ENCODE measurements around the gene RNF123. TPM values are rescaled to one million over a fixed set of nuclear protein-coding genes. Genes with fewer than 3 reads are reported as not detected.

Gene RNF123
- total RNA-seq, 1 experiment from 2014 or later: 46.7 TPM

- TF ChIP-seq CTCF (conservative IDR thresholded peaks at IDR 0.05) (no peak), EZH2 (IDR thresholded peaks at IDR 0.05; ENCODE audit: low read depth) (no peak)
- H3K4me2 ChIP-seq: no peak overlapping the region
- H2AFZ ChIP-seq: no peak overlapping the region
- H3F3A ChIP-seq (ENCODE audit: insufficient read depth, low read depth): peaks cover 10% of the 10 kb centered on the region
- H3K4me1 ChIP-seq (replicated peaks; ENCODE audit: insufficient read depth): peaks cover 13% of the 10 kb centered on the region
- H3K36me3 ChIP-seq (ENCODE audit: low read depth): no peaks in the 10 kb centered on the region
- BruUV-seq (replicated peaks): no TSS peak
- no peaks in the 10 kb centered on the region for H3K27me3 ChIP-seq (ENCODE audit: insufficient read depth, low read depth)
- peaks cover 7% of the 10 kb centered on the region; the same call in 1 of the 2 replicates for H4K20me1 ChIP-seq (ENCODE audit: insufficient read depth)
- no peak for DNase-seq
- H3K9me2 ChIP-seq (ENCODE audit: insufficient read depth): no peaks in the 10 kb centered on the region
- no peaks in the 10 kb centered on the region for H3K9me3 ChIP-seq (ENCODE audit: insufficient read depth, low read depth)
- intact Hi-C loops (cut with micrococcal nuclease; ENCODE audit: unreplicated experiment): no loop called here
- CTCF ChIA-PET: no interaction called here
- H3K79me2 ChIP-seq (ENCODE audit: low read depth): no peaks in the 10 kb centered on the region
- POLR2A ChIA-PET (ENCODE audit: unreplicated experiment): interaction anchor here (0.6 kb wide), 1 partner anchor 302 kb away, joined by 4 read pairs; no protein-coding TSS in a partner anchor
- H3K27ac ChIP-seq: no peak overlapping the region
- H3K4me3 ChIP-seq: no peak overlapping the region
These were observed 22.8 kb upstream of the RNF123 start for GRCh38 chr3:49666592-49666991.

GRCh38 chr3:49667701-49668413 is 21.5 kb upstream of the RNF123 start:
- no peak overlapping the region for H3K4me2 ChIP-seq
- no peaks in the 10 kb centered on the region for H3K36me3 ChIP-seq (ENCODE audit: low read depth)
- no peaks in the 10 kb centered on the region for H3K9me3 ChIP-seq (ENCODE audit: insufficient read depth, low read depth)
- peaks cover 21% of the 10 kb centered on the region for H3K4me1 ChIP-seq (replicated peaks; ENCODE audit: insufficient read depth)
- intact Hi-C loops (cut with micrococcal nuclease; ENCODE audit: unreplicated experiment): no loop called here
- no peak overlapping the region for H2AFZ ChIP-seq
- H3K4me3 ChIP-seq: no peak overlapping the region
- H3K79me2 ChIP-seq (ENCODE audit: low read depth): peaks cover 6% of the 10 kb centered on the region; the same call in 1 of the 2 replicates
- peaks cover 14% of the 10 kb centered on the region for H3F3A ChIP-seq (ENCODE audit: insufficient read depth, low read depth)
- H3K27me3 ChIP-seq (ENCODE audit: insufficient read depth, low read depth): no peaks in the 10 kb centered on the region
- no TSS peak for BruUV-seq (replicated peaks)
- H3K27ac ChIP-seq: no peak overlapping the region
- H4K20me1 ChIP-seq (ENCODE audit: insufficient read depth): peaks cover 7% of the 10 kb centered on the region; the same call in 1 of the 2 replicates
- no peaks in the 10 kb centered on the region for H3K9me2 ChIP-seq (ENCODE audit: insufficient read depth)
- no peak for TF ChIP-seq CTCF (conservative IDR thresholded peaks at IDR 0.05)
- no peak for TF ChIP-seq EZH2 (IDR thresholded peaks at IDR 0.05; ENCODE audit: low read depth)
- ChIA-PET CTCF (no interaction called here), POLR2A (ENCODE audit: unreplicated experiment) (no interaction called here)
- no peak for DNase-seq

GRCh38 chr3:49668414-49668797 is 21.0 kb upstream of the RNF123 start:
- DNase-seq: peak in 1 of 2 experiments; percentile 33
- Histone ChIP-seq H3K27ac (no peak overlapping the region), H3F3A (ENCODE audit: insufficient read depth, low read depth) (peaks cover 17% of the 10 kb centered on the region), H3K79me2 (ENCODE audit: low read depth) (peaks cover 6% of the 10 kb centered on the region; the same call in 1 of the 2 replicates), H3K9me3 (ENCODE audit: insufficient read depth, low read depth) (no peaks in the 10 kb centered on the region), H3K36me3 (ENCODE audit: low read depth) (no peaks in the 10 kb centered on the region), H3K4me1 (replicated peaks; ENCODE audit: insufficient read depth) (peaks cover 21% of the 10 kb centered on the region), H3K27me3 (ENCODE audit: insufficient read depth, low read depth) (no peaks in the 10 kb centered on the region), H3K4me3 (no peak overlapping the region), H3K9me2 (ENCODE audit: insufficient read depth) (no peaks in the 10 kb centered on the region), H3K4me2 (0 out of 2 replicates have a peak overlapping the region, but pooled peaks have one; percentile 40), H2AFZ (no peak overlapping the region), H4K20me1 (ENCODE audit: insufficient read depth) (peaks cover 7% of the 10 kb centered on the region; the same call in 1 of the 2 replicates)
- intact Hi-C loops (cut with micrococcal nuclease; ENCODE audit: unreplicated experiment): no loop called here
- no TSS peak for BruUV-seq (replicated peaks)
- TF ChIP-seq CTCF (conservative IDR thresholded peaks at IDR 0.05) (no peak), EZH2 (IDR thresholded peaks at IDR 0.05; ENCODE audit: low read depth) (no peak)
- ChIA-PET CTCF (interaction anchor here (1.4 kb wide), 1 partner anchor 128 kb away, joined by 9 read pairs; no protein-coding TSS in a partner anchor), POLR2A (ENCODE audit: unreplicated experiment) (no interaction called here)
